SU-DHL-6 (cell line): ENCODE data around the gene ZNF200.

Experiments used
- H2AFZ ChIP-seq: fragments of 200-600 bp; sonication (generic); 2 replicates; pipeline ENCODE4 v1.6.1; 2014; ENCODE audit warnings: low read depth, mild to moderate bottlenecking, moderate library complexity, mixed read lengths, antibody characterized with exemption, low read length; ENCODE audit not compliant: severe bottlenecking
- H3F3A ChIP-seq: fragments of 200-600 bp; shearing (Covaris generic); 2 replicates; pipeline ENCODE4 v1.6.0; 2016; ENCODE audit warnings: antibody characterized with exemption, mild to moderate bottlenecking; ENCODE audit not compliant: insufficient read depth
- H3K27ac ChIP-seq: fragments of 200-600 bp; sonication (generic); 2 replicates; pipeline ENCODE4 v1.5.1; 2016; ENCODE audit warnings: low read depth, mild to moderate bottlenecking, low read length, moderate library complexity, mixed read lengths
- H3K27me3 ChIP-seq: fragments of 200-600 bp; sonication (generic), shearing (Covaris generic); 2 replicates; pipeline ENCODE4 v1.6.0; 2014; ENCODE audit warnings: mild to moderate bottlenecking, low read length
- H3K36me3 ChIP-seq: fragments of 200-600 bp; sonication (generic); 2 replicates; pipeline ENCODE4 v1.6.1; 2014; ENCODE audit warnings: mild to moderate bottlenecking, low read length, mixed read lengths
- H3K4me2 ChIP-seq: fragments of 300-600, 200-600 bp; shearing (Covaris generic), sonication (generic); 2 replicates; pipeline ENCODE4 v1.6.0; 2014; ENCODE audit warnings: low read length, low read depth, mild to moderate bottlenecking; ENCODE audit not compliant: poor library complexity, severe bottlenecking
- H3K4me3 ChIP-seq: fragments of 200-600 bp; sonication (generic); 2 replicates; pipeline ENCODE4 v1.5.1; 2014; ENCODE audit warnings: antibody characterized with exemption, low read length, mild to moderate bottlenecking, mixed read lengths; ENCODE audit not compliant: insufficient read depth, poor library complexity, severe bottlenecking
- H3K79me2 ChIP-seq: fragments of 200-600 bp; sonication (generic); 2 replicates; pipeline ENCODE4 v1.6.1; 2014; ENCODE audit warnings: mild to moderate bottlenecking, low read length, moderate library complexity; ENCODE audit not compliant: insufficient read depth
- H3K9ac ChIP-seq: fragments of 200-600 bp; sonication (generic); 2 replicates; pipeline ENCODE4 v1.7.0; 2014; ENCODE audit warnings: mild to moderate bottlenecking, low read length
- H3K9me2 ChIP-seq: fragments of 200-600 bp; sonication (generic); replicated peaks from 2 replicates; pipeline ENCODE4 v1.6.1; 2014; ENCODE audit warnings: low read length; ENCODE audit not compliant: insufficient read depth
- H3K9me3 ChIP-seq: fragments of 200-600 bp; sonication (generic); 2 replicates; pipeline ENCODE4 v1.6.1; 2014; ENCODE audit warnings: low read length, mixed read lengths; ENCODE audit not compliant: insufficient read depth
- H4K20me1 ChIP-seq: fragments of 200-600 bp; sonication (generic); 2 replicates; pipeline ENCODE4 v1.6.1; 2014; ENCODE audit warnings: low read depth, mild to moderate bottlenecking, antibody characterized with exemption, low read length, moderate library complexity, mixed read lengths
- CTCF ChIP-seq: fragments of 200-600 bp; sonication (generic); IDR thresholded peaks from one replicate; pipeline ENCODE4 v1.5.1; 2017; ENCODE audit warnings: antibody characterized with exemption, mild to moderate bottlenecking, low read length, moderate library complexity; ENCODE audit not compliant: insufficient read depth, poor library complexity, severe bottlenecking
- EZH2phosphoT487 ChIP-seq: fragments of 200-600 bp; sonication (generic), shearing (Covaris generic); conservative IDR thresholded peaks from 2 replicates; pipeline ENCODE4 v1.6.1; 2018; ENCODE audit warnings: mild to moderate bottlenecking, antibody characterized with exemption, low read length, moderate library complexity, mixed read lengths

The ZNF200 gene, protein sequence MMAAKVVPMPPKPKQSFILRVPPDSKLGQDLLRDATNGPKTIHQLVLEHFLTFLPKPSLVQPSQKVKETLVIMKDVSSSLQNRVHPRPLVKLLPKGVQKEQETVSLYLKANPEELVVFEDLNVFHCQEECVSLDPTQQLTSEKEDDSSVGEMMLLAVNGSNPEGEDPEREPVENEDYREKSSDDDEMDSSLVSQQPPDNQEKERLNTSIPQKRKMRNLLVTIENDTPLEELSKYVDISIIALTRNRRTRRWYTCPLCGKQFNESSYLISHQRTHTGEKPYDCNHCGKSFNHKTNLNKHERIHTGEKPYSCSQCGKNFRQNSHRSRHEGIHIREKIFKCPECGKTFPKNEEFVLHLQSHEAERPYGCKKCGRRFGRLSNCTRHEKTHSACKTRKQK

DNA sequence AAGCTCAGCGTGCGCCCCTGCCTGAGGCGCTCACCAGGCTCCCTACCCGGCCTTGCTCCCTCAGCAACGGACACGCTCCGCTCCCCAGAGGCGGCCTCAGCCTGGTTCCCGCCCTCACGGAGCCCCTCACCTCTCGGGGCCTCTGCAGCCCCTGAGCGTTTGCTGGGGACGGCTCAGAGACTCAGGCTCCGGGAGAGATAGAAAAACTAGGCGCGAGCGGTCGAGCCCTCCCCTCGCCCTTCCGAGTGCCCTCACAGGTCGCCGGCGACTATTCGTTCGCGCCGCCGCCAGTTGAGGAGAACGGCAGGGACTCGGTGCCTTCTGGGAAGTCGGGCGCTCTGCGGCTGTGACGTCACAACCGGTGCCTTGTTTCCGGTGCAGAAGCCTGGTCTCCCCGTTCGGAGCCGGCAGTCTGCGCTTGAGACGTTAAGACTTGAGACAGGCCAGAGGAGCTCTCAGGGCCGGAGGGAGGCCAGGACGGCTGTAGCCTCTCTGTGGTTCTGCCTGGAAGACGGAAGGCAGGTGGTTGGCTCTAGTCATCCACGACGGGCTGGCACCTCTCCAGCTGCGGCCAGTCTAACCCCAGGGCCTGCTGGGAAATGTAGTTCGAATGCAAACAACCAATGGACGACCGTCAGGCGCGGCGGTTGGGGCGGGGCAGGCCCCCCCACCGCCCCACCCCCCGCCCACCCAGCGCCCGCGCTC, at the start of gene ZNF200:
Gene ZNF200, minus strand, starts transcription at position 302 of the 705 bp plus-strand sequence. CDS start 1,403 bp downstream, outside the sequence.
- peaks cover 3% of the 10 kb centered on the region; the same call in 1 of the 2 replicates for H3K9me3 ChIP-seq
- H3K36me3 ChIP-seq = peaks cover 27% of the 10 kb centered on the region
- peak within 1 kb of the TSS; percentile 52 for H2AFZ ChIP-seq
- peaks cover 14% of the 10 kb centered on the region for H3F3A ChIP-seq
- peak within 1 kb of the TSS; percentile 88 for H3K4me3 ChIP-seq
- TF ChIP-seq EZH2phosphoT487 (no peak), CTCF (no peak)
- H3K27me3 ChIP-seq = no peaks in the 10 kb centered on the region
- peak within 1 kb of the TSS; percentile 91 for H3K27ac ChIP-seq
- H3K9ac ChIP-seq = peak within 1 kb of the TSS; percentile 81
- H4K20me1 ChIP-seq = no peaks in the 10 kb centered on the region
- no peaks in the 10 kb centered on the region for H3K9me2 ChIP-seq
- H3K79me2 ChIP-seq = peaks cover 10% of the 10 kb centered on the region; the same call in 1 of the 2 replicates
- H3K4me2 ChIP-seq = peak within 1 kb of the TSS; percentile 63

GRCh38 chr16:3283543-3284447, 48.8 kb upstream of the ZNF200 start:
- H4K20me1 ChIP-seq = no peaks in the 10 kb centered on the region
- H3K27ac ChIP-seq = peak overlapping the region; percentile 49
- H3F3A ChIP-seq = no peaks in the 10 kb centered on the region
- TF ChIP-seq EZH2phosphoT487 (no peak), CTCF (no peak)
- no peaks in the 10 kb centered on the region for H3K9me2 ChIP-seq
- H3K27me3 ChIP-seq = no peaks in the 10 kb centered on the region
- peak overlapping the region; percentile 93 for H3K4me2 ChIP-seq
- H3K36me3 ChIP-seq = peaks cover 27% of the 10 kb centered on the region
- peaks cover 52% of the 10 kb centered on the region for H3K79me2 ChIP-seq
- peak overlapping the region; percentile 83 for H3K4me3 ChIP-seq
- peak overlapping the region; percentile 77 for H3K9ac ChIP-seq
- H2AFZ ChIP-seq = no peak overlapping the region
- no peaks in the 10 kb centered on the region; the same call in 1 of the 2 replicates for H3K9me3 ChIP-seq

- H2AFZ ChIP-seq = peak within 1 kb of the TSS; percentile 88
- H3K36me3 ChIP-seq = peaks cover 22% of the 10 kb centered on the region; the same call in 1 of the 2 replicates
- peaks cover 45% of the 10 kb centered on the region for H3K79me2 ChIP-seq
- no peaks in the 10 kb centered on the region for H4K20me1 ChIP-seq
- H3K4me3 ChIP-seq = peak within 1 kb of the TSS; percentile 83
- H3F3A ChIP-seq = no peaks in the 10 kb centered on the region
- peak within 1 kb of the TSS; percentile 77 for H3K9ac ChIP-seq
- no peaks in the 10 kb centered on the region for H3K9me3 ChIP-seq
- H3K9me2 ChIP-seq = no peaks in the 10 kb centered on the region
- H3K27ac ChIP-seq = peak within 1 kb of the TSS; percentile 81
- TF ChIP-seq CTCF = no peak
- TF ChIP-seq EZH2phosphoT487 = no peak
- H3K4me2 ChIP-seq = peak within 1 kb of the TSS; percentile 93
- no peaks in the 10 kb centered on the region for H3K27me3 ChIP-seq
These were observed 48.0 kb upstream of the ZNF200 start, which contains the start of gene ZNF263 for GRCh38 chr16:3282730-3283542. ZNF263 (plus strand) TSS chr16:3283491; CDS start chr16:3283819, 328 bp downstream.
